MM.1S (cell line): ENCODE data around the gene OR4C45.

Experiments used
- CTCF ChIP-seq: fragments of 300-600 bp; sonication (generic); IDR thresholded peaks from 2 replicates; pipeline ENCODE4 v1.5.1; 2016; ENCODE audit warnings: antibody characterized with exemption, low read length, mixed read lengths
- EZH2 ChIP-seq: fragments of 300-600 bp; sonication (generic); optimal IDR thresholded peaks from 2 replicates; pipeline ENCODE3; 2017; ENCODE audit warnings: low read depth, mild to moderate bottlenecking, antibody characterized with exemption, low read length, mixed read lengths
- EZH2phosphoT487 ChIP-seq: fragments of 300-600 bp; sonication (generic); IDR thresholded peaks from 2 replicates; pipeline ENCODE4 v1.6.1; 2018; ENCODE audit warnings: antibody characterized with exemption, low read length

- TF ChIP-seq EZH2 = no peak
- TF ChIP-seq CTCF = no peak
- no peak for TF ChIP-seq EZH2phosphoT487
These were observed 44.9 kb downstream of the OR4C45 start for GRCh38 chr11:50077526-50077925.
